H7 (cell line): ENCODE measurements around the gene EYS. TPM values are rescaled to one million over a fixed set of nuclear protein-coding genes. Genes with fewer than 3 reads are reported as not detected.
A peak's percentile ranks its signal among the peaks of the same experiment; 100 is the strongest.
"Not testable (repeated sequence)": the region's sequence is repeated elsewhere in the genome, so short reads cannot be mapped to it uniquely, and the experiment has no call there.

Source experiments
- DNase-seq: peaks from one replicate; pipeline ENCODE4 v3.0.0; 2012
- H3K27me3 ChIP-seq: 2 replicates; pipeline ENCODE4 v1.6.0; 2011; ENCODE audit warnings: mild to moderate bottlenecking, low read length; ENCODE audit not compliant: control insufficient read depth, insufficient read depth
- H3K36me3 ChIP-seq: replicated peaks from 2 replicates; pipeline ENCODE4 v1.5.1; 2011; ENCODE audit warnings: low read length; ENCODE audit not compliant: control insufficient read depth, insufficient read depth
- H3K4me3 ChIP-seq: 2 replicates; pipeline ENCODE4 v1.5.1; 2011; ENCODE audit warnings: low read depth, mild to moderate bottlenecking, control low read depth, low read length, moderate library complexity; ENCODE audit not compliant: insufficient read depth
- total RNA-seq: library from RNA; depleted of rRNA; stranded (reverse); fragments of >200 nt; shearing (Covaris generic); gene quantifications from 2 replicates; pipeline ENCODE4 v1.2.3, GENCODE V29; 2014

The EYS gene
- total RNA-seq, 1 experiment from 2014 or later: 0.10 TPM

- no peak for DNase-seq
- H3K27me3 ChIP-seq: no peaks in the 10 kb centered on the region
Observed at GRCh38 chr6:63844287-63844686, 1862.7 kb downstream of the EYS start.

GRCh38 chr6:63839485-63839884, 1867.5 kb downstream of the EYS start:
- H3K4me3 ChIP-seq: no peak overlapping the region
- H3K36me3 ChIP-seq: no peaks in the 10 kb centered on the region
- no peak for DNase-seq

More at GRCh38 chr6:63844287-63844686, 1862.7 kb downstream of the EYS start:
- H3K4me3 ChIP-seq: no peak overlapping the region
- H3K36me3 ChIP-seq: no peaks in the 10 kb centered on the region

GRCh38 chr6:63828678-63829077, 1878.3 kb downstream of the EYS start:
- H3K36me3 ChIP-seq, H3K27me3 ChIP-seq, DNase-seq, H3K4me3 ChIP-seq: not testable (repeated sequence)

More at GRCh38 chr6:63839485-63839884, 1867.5 kb downstream of the EYS start:
- no peaks in the 10 kb centered on the region for H3K27me3 ChIP-seq

GRCh38 chr6:63824722-63825121, 1882.3 kb downstream of the EYS start:
- no peak for DNase-seq
- Histone ChIP-seq H3K36me3 (no peaks in the 10 kb centered on the region), H3K4me3 (no peak overlapping the region), H3K27me3 (no peaks in the 10 kb centered on the region)

GRCh38 chr6:63821442-63821841, 1885.6 kb downstream of the EYS start:
- no peaks in the 10 kb centered on the region for H3K27me3 ChIP-seq
- no peak overlapping the region for H3K4me3 ChIP-seq
- no peaks in the 10 kb centered on the region for H3K36me3 ChIP-seq
- no peak for DNase-seq

GRCh38 chr6:63819831-63820230, 1887.2 kb downstream of the EYS start:
- DNase-seq: no peak
- Histone ChIP-seq H3K36me3 (no peaks in the 10 kb centered on the region), H3K27me3 (no peaks in the 10 kb centered on the region), H3K4me3 (no peak overlapping the region)

- Histone ChIP-seq H3K27me3 (no peaks in the 10 kb centered on the region), H3K36me3 (no peaks in the 10 kb centered on the region), H3K4me3 (no peak overlapping the region)
- no peak for DNase-seq
Observed at GRCh38 chr6:63817492-63818050, 1889.5 kb downstream of the EYS start.

- H3K27me3 ChIP-seq: no peaks in the 10 kb centered on the region
- no peaks in the 10 kb centered on the region for H3K36me3 ChIP-seq
- H3K4me3 ChIP-seq: no peak overlapping the region
- peak; percentile 50 for DNase-seq
Observed at GRCh38 chr6:63816982-63817436, 1890.0 kb downstream of the EYS start.

GRCh38 chr6:63816401-63816981, 1890.5 kb downstream of the EYS start:
- Histone ChIP-seq H3K36me3 (no peaks in the 10 kb centered on the region), H3K4me3 (no peak overlapping the region), H3K27me3 (no peaks in the 10 kb centered on the region)
- DNase-seq: no peak

- H3K4me3 ChIP-seq: no peak overlapping the region
- no peaks in the 10 kb centered on the region for H3K27me3 ChIP-seq
- no peak for DNase-seq
- H3K36me3 ChIP-seq: no peaks in the 10 kb centered on the region
Observed at GRCh38 chr6:63814459-63814858, 1892.6 kb downstream of the EYS start.

- Histone ChIP-seq H3K36me3 (no peaks in the 10 kb centered on the region), H3K27me3 (no peaks in the 10 kb centered on the region), H3K4me3 (no peak overlapping the region)
- DNase-seq: no peak
Observed at GRCh38 chr6:63813566-63814120, 1893.4 kb downstream of the EYS start.

- DNase-seq: no peak
- Histone ChIP-seq H3K36me3 (no peaks in the 10 kb centered on the region), H3K27me3 (no peaks in the 10 kb centered on the region), H3K4me3 (no peak overlapping the region)
Observed at GRCh38 chr6:63808576-63808975, 1898.5 kb downstream of the EYS start.

- Histone ChIP-seq H3K27me3 (no peaks in the 10 kb centered on the region), H3K4me3 (no peak overlapping the region), H3K36me3 (no peaks in the 10 kb centered on the region)
- DNase-seq: no peak
Observed at GRCh38 chr6:63807056-63807455, 1900.0 kb downstream of the EYS start.

GRCh38 chr6:63806573-63806913, 1900.5 kb downstream of the EYS start:
- Histone ChIP-seq H3K27me3 (no peaks in the 10 kb centered on the region), H3K36me3 (no peaks in the 10 kb centered on the region), H3K4me3 (no peak overlapping the region)
- no peak for DNase-seq

- H3K36me3 ChIP-seq: no peaks in the 10 kb centered on the region
- no peak for DNase-seq
- H3K27me3 ChIP-seq: no peaks in the 10 kb centered on the region
- no peak overlapping the region for H3K4me3 ChIP-seq
Observed at GRCh38 chr6:63805808-63806572, 1901.0 kb downstream of the EYS start.
